ENCODE results near the gene SKAP1. TPM values are rescaled to one million over a fixed set of nuclear protein-coding genes. Genes with fewer than 3 reads are reported as not detected.
A peak's percentile ranks its signal among the peaks of the same experiment; 100 is the strongest.

SKAP1 gene
- total and polyA plus RNA-seq, 10 donors: 11.5 to 28.9 (median 20.5) TPM

DNA sequence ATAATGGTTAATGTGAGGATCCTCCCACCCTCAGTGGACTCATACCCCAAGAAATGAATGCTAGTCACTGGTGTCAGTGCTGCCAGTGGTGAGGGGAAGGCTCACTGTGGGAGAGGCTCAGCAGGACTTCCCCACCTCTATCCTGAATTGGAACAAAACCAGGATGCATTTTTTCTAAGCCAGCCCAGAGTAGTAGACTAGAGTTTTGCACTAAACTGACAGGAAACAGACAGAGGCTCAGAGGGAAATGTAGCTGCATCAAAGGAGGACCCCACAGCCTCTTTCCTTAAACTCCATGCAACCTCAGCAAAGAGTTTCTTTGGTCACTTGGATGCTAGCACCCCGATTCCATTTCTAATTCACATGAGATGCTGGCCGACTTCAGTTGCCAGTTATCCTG is 10.7 kb upstream of the SKAP1 start:
- 49 to 72% (median 60%) methylated on average over 2 of the region's 2 CpGs for WGBS, 5 donors
- Histone ChIP-seq H3K4me3 (no peak overlapping the region), H3K27me3 (replicated peaks in 1 of 7) (peaks cover 0 to 64% (median 0%) of the 10 kb centered on the region in 7 donors), H3K27ac (peak overlapping the region in 7 of 8 donors; percentile 36 to 82 (median 70)), H3K4me1 (peaks cover 42 to 95% (median 62%) of the 10 kb centered on the region in 6 donors), H3K9me3 (no peaks in the 10 kb centered on the region), H3K36me3 (no peaks in the 10 kb centered on the region)
- TF ChIP-seq POLR2AphosphoS5 (IDR thresholded peaks at IDR 0.05) (no peak), POLR2A (IDR thresholded peaks at IDR 0.05) (no peak)
- TF ChIP-seq, protein P1, sequence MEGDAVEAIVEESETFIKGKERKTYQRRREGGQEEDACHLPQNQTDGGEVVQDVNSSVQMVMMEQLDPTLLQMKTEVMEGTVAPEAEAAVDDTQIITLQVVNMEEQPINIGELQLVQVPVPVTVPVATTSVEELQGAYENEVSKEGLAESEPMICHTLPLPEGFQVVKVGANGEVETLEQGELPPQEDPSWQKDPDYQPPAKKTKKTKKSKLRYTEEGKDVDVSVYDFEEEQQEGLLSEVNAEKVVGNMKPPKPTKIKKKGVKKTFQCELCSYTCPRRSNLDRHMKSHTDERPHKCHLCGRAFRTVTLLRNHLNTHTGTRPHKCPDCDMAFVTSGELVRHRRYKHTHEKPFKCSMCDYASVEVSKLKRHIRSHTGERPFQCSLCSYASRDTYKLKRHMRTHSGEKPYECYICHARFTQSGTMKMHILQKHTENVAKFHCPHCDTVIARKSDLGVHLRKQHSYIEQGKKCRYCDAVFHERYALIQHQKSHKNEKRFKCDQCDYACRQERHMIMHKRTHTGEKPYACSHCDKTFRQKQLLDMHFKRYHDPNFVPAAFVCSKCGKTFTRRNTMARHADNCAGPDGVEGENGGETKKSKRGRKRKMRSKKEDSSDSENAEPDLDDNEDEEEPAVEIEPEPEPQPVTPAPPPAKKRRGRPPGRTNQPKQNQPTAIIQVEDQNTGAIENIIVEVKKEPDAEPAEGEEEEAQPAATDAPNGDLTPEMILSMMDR (IDR thresholded peaks at IDR 0.05 in 8 of 11, conservative IDR thresholded peaks at IDR 0.05 in 3 of 11): no peak
- intact Hi-C loops (cut with DNase I; ENCODE audit: low total_unique reads): no loop called here
- DNase-seq: no peak

DNA sequence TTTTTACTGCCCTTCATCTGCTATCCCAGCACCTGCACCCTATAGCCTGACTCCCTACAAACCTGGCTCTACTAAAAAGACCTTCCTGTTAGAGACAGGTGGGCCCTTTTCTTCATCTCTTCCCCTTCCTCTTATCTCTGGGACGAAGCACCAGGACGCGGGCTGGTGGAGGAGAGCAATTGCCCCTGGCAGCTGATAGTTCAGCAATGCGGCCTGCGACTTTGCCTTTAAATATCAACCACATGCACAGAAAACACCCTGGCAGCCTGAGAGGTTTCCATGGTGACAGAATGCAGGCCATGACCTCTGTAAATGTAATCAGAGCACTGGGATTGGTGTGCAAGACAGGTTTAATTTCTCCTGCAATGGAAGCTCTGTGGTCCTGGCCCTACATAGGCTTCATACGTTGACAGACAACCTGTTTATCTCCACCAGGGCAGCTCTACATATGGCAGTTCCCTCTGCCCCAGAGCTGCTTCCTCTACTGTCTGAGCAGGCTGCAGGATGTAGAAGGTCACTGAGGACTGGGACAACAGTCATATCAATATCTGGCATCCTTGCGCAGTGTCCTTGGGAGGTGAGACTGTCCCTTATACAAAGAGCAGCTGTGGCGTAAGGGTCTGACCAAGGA is 10.0 kb upstream of the SKAP1 start:
- Histone ChIP-seq H3K4me3 (no peak overlapping the region), H3K27ac (peak overlapping the region in 7 of 8 donors; percentile 36 to 82 (median 70)), H3K9me3 (no peaks in the 10 kb centered on the region), H3K36me3 (no peaks in the 10 kb centered on the region), H3K27me3 (replicated peaks in 1 of 7) (peaks cover 0 to 60% (median 0%) of the 10 kb centered on the region in 7 donors), H3K4me1 (peaks cover 41 to 88% (median 60%) of the 10 kb centered on the region in 6 donors)
- 42 to 64% (median 57%) methylated on average over 8 of the region's 8 CpGs for WGBS, 5 donors
- TF ChIP-seq POLR2A (IDR thresholded peaks at IDR 0.05) (no peak), POLR2AphosphoS5 (IDR thresholded peaks at IDR 0.05) (no peak)
- TF ChIP-seq, protein P1 (IDR thresholded peaks at IDR 0.05 in 8 of 11, conservative IDR thresholded peaks at IDR 0.05 in 3 of 11): no peak
- intact Hi-C loops (cut with DNase I; ENCODE audit: low total_unique reads): no loop called here
- no peak for DNase-seq

DNA sequence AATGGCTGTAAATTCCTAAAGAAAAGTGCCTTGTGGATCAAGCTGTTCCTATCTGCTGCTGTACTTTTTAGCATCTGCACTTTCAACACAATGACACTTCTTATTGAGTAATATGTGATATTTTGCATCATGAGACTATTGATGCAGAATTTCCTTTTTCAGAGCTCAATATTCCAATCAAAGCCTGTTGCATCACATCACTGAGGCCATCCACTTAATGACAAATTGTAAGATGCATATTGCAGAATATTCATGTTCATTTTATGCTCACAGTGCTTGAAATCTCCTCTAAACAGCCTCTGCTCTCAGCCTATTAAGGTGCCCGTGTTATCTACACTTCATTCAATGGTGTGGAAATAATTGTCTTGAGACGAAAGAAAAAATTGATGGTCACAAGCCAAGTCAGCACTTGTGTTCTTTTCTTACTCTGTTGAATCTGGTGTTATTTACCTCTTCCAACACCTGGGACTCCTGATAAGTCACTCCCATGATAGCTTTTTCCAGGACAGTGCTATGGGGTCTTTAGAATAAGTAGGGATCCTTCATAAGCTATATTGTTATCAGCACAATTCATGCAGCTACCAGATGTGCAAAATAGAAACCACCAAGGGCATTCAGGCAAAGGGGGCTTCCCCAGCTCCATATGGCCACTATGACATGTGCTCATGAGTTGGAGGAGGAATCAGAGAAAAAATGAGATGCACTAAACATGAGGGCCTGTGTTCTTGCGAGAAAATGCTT is 9.3 kb upstream of the SKAP1 start:
- no peak overlapping the region for H3K4me3 ChIP-seq
- no peaks in the 10 kb centered on the region for H3K36me3 ChIP-seq
- no peak for TF ChIP-seq POLR2A (IDR thresholded peaks at IDR 0.05)
- TF ChIP-seq, protein P1 (IDR thresholded peaks at IDR 0.05 in 8 of 11, conservative IDR thresholded peaks at IDR 0.05 in 3 of 11): no peak
- TF ChIP-seq POLR2AphosphoS5 (IDR thresholded peaks at IDR 0.05): no peak
- intact Hi-C loops (cut with DNase I; ENCODE audit: low total_unique reads): no loop called here
- no peaks in the 10 kb centered on the region for H3K9me3 ChIP-seq
- H3K27me3 ChIP-seq (replicated peaks in 1 of 7): peaks cover 0 to 60% (median 0%) of the 10 kb centered on the region in 7 donors
- peak overlapping the region in 6 of 8 donors; percentile 44 to 82 (median 70) for H3K27ac ChIP-seq
- DNase-seq: no peak
- peaks cover 36 to 81% (median 53%) of the 10 kb centered on the region in 6 donors for H3K4me1 ChIP-seq
- 65 to 87% (median 70%) methylated on average over 3 of the region's 3 CpGs for WGBS, 5 donors

DNA sequence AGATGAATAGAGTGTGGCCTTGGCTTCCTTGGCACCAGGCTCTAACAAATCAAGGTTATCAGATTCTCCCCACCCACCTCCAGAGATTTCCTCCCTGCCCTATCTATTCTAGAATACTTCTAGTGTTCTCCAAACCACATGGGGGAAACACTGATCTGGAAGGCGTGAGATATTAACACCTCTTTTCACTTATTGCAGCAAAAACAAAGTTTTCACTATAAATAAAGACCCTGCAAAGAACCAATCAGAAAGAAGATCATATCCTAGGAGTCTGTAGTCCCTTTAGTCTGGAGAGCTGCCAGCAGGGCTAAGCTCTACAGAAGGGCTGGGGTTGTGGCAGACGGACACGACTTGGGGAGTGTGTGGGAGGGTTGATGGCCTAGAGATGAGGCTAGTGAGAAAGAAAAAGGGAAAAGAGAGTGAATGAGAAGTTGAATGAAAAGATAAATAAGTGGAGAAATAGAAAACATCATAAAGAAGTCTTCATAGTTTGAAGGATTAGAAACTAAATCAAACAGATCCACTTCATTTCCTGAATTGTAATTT is 8.6 kb upstream of the SKAP1 start:
- H3K4me3 ChIP-seq: no peak overlapping the region
- TF ChIP-seq POLR2AphosphoS5 (IDR thresholded peaks at IDR 0.05) (no peak), POLR2A (IDR thresholded peaks at IDR 0.05) (no peak)
- TF ChIP-seq, protein P1 (IDR thresholded peaks at IDR 0.05 in 8 of 11, conservative IDR thresholded peaks at IDR 0.05 in 3 of 11): no peak
- H3K9me3 ChIP-seq: no peaks in the 10 kb centered on the region
- peaks cover 0 to 60% (median 0%) of the 10 kb centered on the region in 7 donors for H3K27me3 ChIP-seq (replicated peaks in 1 of 7)
- intact Hi-C loops (cut with DNase I; ENCODE audit: low total_unique reads): no loop called here
- peaks cover 35 to 74% (median 51%) of the 10 kb centered on the region in 6 donors for H3K4me1 ChIP-seq
- H3K36me3 ChIP-seq: no peaks in the 10 kb centered on the region
- 41 to 52% (median 49%) methylated on average over 3 of the region's 3 CpGs for WGBS, 5 donors
- H3K27ac ChIP-seq: peak overlapping the region in 3 of 8 donors; percentile 70 to 82 (median 76)
- DNase-seq: no peak
